Colonic mucosa (tissue), 4 donors: ENCODE measurements around the gene AGFG1. TPM values are rescaled to one million over a fixed set of nuclear protein-coding genes. Genes with fewer than 3 reads are reported as not detected.

Source experiments
- DNase-seq: peaks from one replicate; pipeline ENCODE4 v3.0.0-alpha.2; 2020
- H3K27ac ChIP-seq: fragments of 200-600 bp; one replicate; pipeline ENCODE4 v1.8.0; 2021
- H3K27me3 ChIP-seq: fragments of 200-600 bp; one replicate; pipeline ENCODE4 v1.8.0; 2021
- H3K36me3 ChIP-seq: fragments of 200-600 bp; one replicate; pipeline ENCODE4 v1.8.0; 2021
- H3K4me1 ChIP-seq: fragments of 200-600 bp; one replicate; pipeline ENCODE4 v1.8.0; 2021; ENCODE audit warnings: mild to moderate bottlenecking
- H3K4me3 ChIP-seq: fragments of 200-600 bp; one replicate; pipeline ENCODE4 v1.8.0; 2021
- H3K9ac ChIP-seq, 2 donors: one replicate each; pipeline ENCODE4 v1.7.0; 2013; ENCODE audit warnings: control low read depth in 2 of 2, low read depth in 2 of 2, low read length in 2 of 2
- H3K9me3 ChIP-seq: fragments of 200-600 bp; one replicate; pipeline ENCODE4 v1.8.0; 2021
- CTCF ChIP-seq: fragments of 200-600 bp; IDR thresholded peaks from one replicate; pipeline ENCODE4 v1.8.0; 2022; ENCODE audit warnings: antibody characterized with exemption, mild to moderate bottlenecking
- intact Hi-C: fragments of 100-400 bp; cut with DNase I; formaldehyde crosslinking; loops from one replicate; pipeline ENCODE4 v1.14.1; 2022
- total RNA-seq, 2 donors: library from RNA; stranded (reverse); fragmentation: NEBNext Ultra II Directional in 1 of 2; extraction: Animal tissue kit (Norgen Biotek cat#: 25700) in 1 of 2; gene quantifications; one replicate each; pipeline ENCODE4 v1.2.1, GENCODE V29; 2021
- donor health status: healthy.
- donor health status: DM: no; HTN: no; CAD: no.
- donor health status: DM: no; HTN: no; CAD: no.

AGFG1 gene
- total RNA-seq, 2 donors from 2014 or later = 83.3 to 101 TPM

GRCh38 chr2:227507963-227508362 lies 36.0 kb downstream of the AGFG1 start:
- Histone ChIP-seq H3K4me3 (no peak overlapping the region), H3K27ac (no peak overlapping the region), H3K4me1 (peaks cover 52% of the 10 kb centered on the region), H3K36me3 (no peaks in the 10 kb centered on the region), H3K27me3 (no peaks in the 10 kb centered on the region), H3K9ac (no peak overlapping the region), H3K9me3 (no peaks in the 10 kb centered on the region)
- DNase-seq = no peak
- intact Hi-C loops = no loop called here
- TF ChIP-seq CTCF = no peak

- Histone ChIP-seq H3K27me3 (no peaks in the 10 kb centered on the region), H3K9me3 (no peaks in the 10 kb centered on the region), H3K36me3 (no peaks in the 10 kb centered on the region), H3K4me3 (no peak overlapping the region), H3K27ac (no peak overlapping the region), H3K9ac (no peak overlapping the region), H3K4me1 (peaks cover 46% of the 10 kb centered on the region)
- TF ChIP-seq CTCF = no peak
- intact Hi-C loops = no loop called here
- DNase-seq = no peak
Measured at GRCh38 chr2:227509076-227509475, 37.1 kb downstream of the AGFG1 start.

- Histone ChIP-seq H3K4me3 (no peak overlapping the region), H3K27me3 (no peaks in the 10 kb centered on the region), H3K4me1 (peaks cover 40% of the 10 kb centered on the region), H3K36me3 (no peaks in the 10 kb centered on the region), H3K9ac (no peak overlapping the region), H3K27ac (no peak overlapping the region), H3K9me3 (no peaks in the 10 kb centered on the region)
- intact Hi-C loops = no loop called here
- no peak for DNase-seq
- TF ChIP-seq CTCF = no peak
Measured at GRCh38 chr2:227509824-227510619, 38.1 kb downstream of the AGFG1 start.

- Histone ChIP-seq H3K9ac (no peak overlapping the region), H3K9me3 (no peaks in the 10 kb centered on the region)
Measured at GRCh38 chr2:227510620-227510958, 38.6 kb downstream of the AGFG1 start.

GRCh38 chr2:227511239-227511930 lies 39.4 kb downstream of the AGFG1 start:
- no peak for TF ChIP-seq CTCF
- H3K4me1 ChIP-seq = peaks cover 29% of the 10 kb centered on the region
- no peak overlapping the region for H3K4me3 ChIP-seq
- DNase-seq = no peak
- no peaks in the 10 kb centered on the region for H3K27me3 ChIP-seq
- no peak overlapping the region for H3K9ac ChIP-seq
- no peaks in the 10 kb centered on the region for H3K9me3 ChIP-seq
- intact Hi-C loops = no loop called here
- no peak overlapping the region for H3K27ac ChIP-seq
- H3K36me3 ChIP-seq = no peaks in the 10 kb centered on the region

More at GRCh38 chr2:227510620-227510958, 38.6 kb downstream of the AGFG1 start:
- Histone ChIP-seq H3K4me1 (peaks cover 35% of the 10 kb centered on the region), H3K27ac (no peak overlapping the region), H3K4me3 (no peak overlapping the region), H3K27me3 (no peaks in the 10 kb centered on the region), H3K36me3 (no peaks in the 10 kb centered on the region)
- intact Hi-C loops = no loop called here
- no peak for TF ChIP-seq CTCF
- DNase-seq = no peak
